Bronchial epithelial cell (primary cell): ENCODE results near the gene ZNF467. TPM values are rescaled to one million over a fixed set of nuclear protein-coding genes. Genes with fewer than 3 reads are reported as not detected.

Experiments used
- DNase-seq: peaks from one replicate; pipeline ENCODE4 v3.0.0-alpha.2; 2010; ENCODE audit warnings: low read depth
- FAIRE-seq: peaks from 2 replicates; lab custom pipeline; 2011; peaks lifted over from hg19 to GRCh38; lab: Jason Lieb, UNC
- H3K27me3 ChIP-seq: 2 replicates; pipeline ENCODE4 v1.5.1; 2011; ENCODE audit warnings: low read length; ENCODE audit not compliant: control insufficient read depth, insufficient read depth
- H3K36me3 ChIP-seq: 2 replicates; pipeline ENCODE4 v1.5.1; 2011; ENCODE audit warnings: low read length; ENCODE audit not compliant: control insufficient read depth, insufficient read depth
- H3K4me3 ChIP-seq: 2 replicates; pipeline ENCODE4 v1.5.1; 2011; ENCODE audit warnings: mild to moderate bottlenecking, low read depth, low read length, control low read depth
- total RNA-seq: library from RNA; depleted of rRNA; stranded (reverse); fragments of >200 nt; gene quantifications from 2 replicates; pipeline ENCODE4 v1.2.1, GENCODE V29; 2014
- TF ChIP-seq, protein P1 (sequence below): IDR thresholded peaks from 2 replicates; pipeline ENCODE4 v1.5.1; 2011; ENCODE audit warnings: mild to moderate bottlenecking, moderate library complexity, low read length, control low read depth, inconsistent platforms; ENCODE audit not compliant: insufficient read depth, severe bottlenecking

ZNF467 gene
- total RNA-seq, 1 donor from 2014 or later: 0.26 TPM

DNA sequence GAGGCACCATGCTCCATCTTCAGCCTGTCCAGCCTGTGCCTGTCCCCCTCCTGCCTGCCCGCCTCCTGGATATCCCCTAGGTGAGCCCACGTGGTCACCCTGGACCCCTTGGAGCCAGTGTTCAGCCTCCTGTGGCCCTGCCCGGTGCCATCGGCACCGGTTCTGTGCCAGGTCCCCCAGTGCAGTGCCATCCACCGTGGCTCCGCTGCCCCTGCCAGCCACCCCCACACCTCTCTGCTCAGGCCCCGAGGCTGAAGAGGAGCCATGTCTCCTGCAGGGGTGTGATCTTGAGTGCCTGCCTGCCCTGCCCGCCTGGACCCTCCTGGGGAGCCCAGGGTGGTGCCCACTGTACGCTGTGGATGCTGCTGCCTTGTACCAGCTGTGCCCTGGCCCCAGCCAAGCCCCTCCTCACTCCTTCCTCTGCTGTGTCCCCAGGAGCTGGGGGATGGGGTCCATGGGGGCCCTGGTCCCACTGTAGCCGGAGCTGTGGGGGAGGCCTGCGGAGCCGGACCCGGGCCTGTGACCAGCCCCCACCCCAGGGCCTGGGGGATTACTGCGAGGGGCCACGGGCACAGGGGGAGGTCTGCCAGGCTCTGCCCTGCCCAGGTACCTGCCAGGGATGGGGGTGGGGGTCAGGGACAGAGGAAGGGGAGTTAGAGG is 38.6 kb upstream of the ZNF467 start:
- DNase-seq (no peak), FAIRE-seq (no peak)
- TF ChIP-seq, protein P1, sequence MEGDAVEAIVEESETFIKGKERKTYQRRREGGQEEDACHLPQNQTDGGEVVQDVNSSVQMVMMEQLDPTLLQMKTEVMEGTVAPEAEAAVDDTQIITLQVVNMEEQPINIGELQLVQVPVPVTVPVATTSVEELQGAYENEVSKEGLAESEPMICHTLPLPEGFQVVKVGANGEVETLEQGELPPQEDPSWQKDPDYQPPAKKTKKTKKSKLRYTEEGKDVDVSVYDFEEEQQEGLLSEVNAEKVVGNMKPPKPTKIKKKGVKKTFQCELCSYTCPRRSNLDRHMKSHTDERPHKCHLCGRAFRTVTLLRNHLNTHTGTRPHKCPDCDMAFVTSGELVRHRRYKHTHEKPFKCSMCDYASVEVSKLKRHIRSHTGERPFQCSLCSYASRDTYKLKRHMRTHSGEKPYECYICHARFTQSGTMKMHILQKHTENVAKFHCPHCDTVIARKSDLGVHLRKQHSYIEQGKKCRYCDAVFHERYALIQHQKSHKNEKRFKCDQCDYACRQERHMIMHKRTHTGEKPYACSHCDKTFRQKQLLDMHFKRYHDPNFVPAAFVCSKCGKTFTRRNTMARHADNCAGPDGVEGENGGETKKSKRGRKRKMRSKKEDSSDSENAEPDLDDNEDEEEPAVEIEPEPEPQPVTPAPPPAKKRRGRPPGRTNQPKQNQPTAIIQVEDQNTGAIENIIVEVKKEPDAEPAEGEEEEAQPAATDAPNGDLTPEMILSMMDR: no peak
- Histone ChIP-seq H3K4me3 (no peak overlapping the region), H3K27me3 (no peaks in the 10 kb centered on the region), H3K36me3 (no peaks in the 10 kb centered on the region)

DNA sequence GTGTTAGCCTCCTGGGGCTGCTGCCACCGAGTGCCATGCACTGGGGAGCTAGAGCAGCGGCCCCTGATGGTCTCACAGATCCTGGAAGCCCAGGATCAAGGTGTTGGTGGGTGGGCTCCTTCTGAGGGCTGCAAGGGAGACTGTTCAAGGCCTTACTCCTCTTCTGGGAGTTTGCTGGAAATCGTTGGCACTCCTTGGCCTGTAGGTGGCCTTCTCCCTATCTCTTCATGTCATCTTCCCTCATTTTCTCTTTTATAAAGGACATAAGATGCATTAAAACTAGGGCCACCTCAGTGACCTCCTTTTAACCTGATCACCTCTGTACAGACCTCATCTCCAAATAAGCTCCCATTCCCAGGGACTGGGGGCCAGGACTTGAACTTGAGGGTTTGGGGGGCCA is 37.8 kb upstream of the ZNF467 start:
- DNase-seq (no peak), FAIRE-seq (no peak)
- no peaks in the 10 kb centered on the region for H3K36me3 ChIP-seq

DNA sequence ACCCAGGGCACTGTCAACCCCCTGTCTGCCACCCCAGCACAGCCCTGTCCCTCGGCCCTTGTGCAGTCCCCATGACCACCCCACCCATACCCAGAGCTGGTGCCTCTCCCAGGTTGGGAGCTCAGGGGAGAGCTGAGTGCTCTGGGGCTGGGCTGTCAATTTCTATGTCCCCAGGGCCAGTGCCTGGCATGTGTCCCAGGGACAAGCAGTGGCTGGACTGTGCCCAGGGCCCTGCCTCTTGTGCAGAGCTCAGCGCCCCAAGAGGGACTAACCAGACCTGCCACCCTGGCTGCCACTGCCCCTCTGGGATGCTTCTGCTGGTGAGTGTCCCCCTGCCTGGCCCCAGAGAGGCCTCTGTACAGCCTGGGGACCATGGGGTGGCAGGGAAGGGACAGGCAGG is 35.8 kb upstream of the ZNF467 start:
- TF ChIP-seq, protein P1: no peak
- Histone ChIP-seq H3K27me3 (no peaks in the 10 kb centered on the region), H3K4me3 (no peak overlapping the region), H3K36me3 (no peaks in the 10 kb centered on the region)
- FAIRE-seq (no peak), DNase-seq (no peak)

More for the DNA sequence above, 37.8 kb upstream of the ZNF467 start:
- Histone ChIP-seq H3K27me3 (no peaks in the 10 kb centered on the region), H3K4me3 (no peak overlapping the region)
- TF ChIP-seq, protein P1: peak; percentile 29

DNA sequence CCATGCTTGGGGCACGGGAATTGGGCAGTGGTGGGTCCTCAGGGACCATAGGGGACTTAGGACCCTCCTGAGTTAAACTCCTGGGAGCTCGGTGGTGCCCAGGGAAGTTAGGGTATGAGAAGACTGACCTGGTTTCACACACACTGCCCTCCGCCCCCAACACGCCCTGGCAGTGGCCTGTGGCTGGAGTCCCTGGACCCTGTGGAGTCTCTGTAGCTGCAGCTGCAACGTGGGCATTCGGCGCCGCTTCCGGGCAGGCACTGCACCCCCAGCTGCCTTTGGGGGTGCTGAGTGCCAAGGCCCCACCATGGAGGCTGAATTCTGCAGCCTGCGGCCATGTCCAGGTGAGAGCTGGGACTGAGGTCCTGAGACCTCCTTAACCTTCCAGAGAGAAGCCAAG is 34.9 kb upstream of the ZNF467 start:
- H3K27me3 ChIP-seq: no peaks in the 10 kb centered on the region
- FAIRE-seq (no peak), DNase-seq (no peak)
- TF ChIP-seq, protein P1: no peak
- H3K4me3 ChIP-seq: no peak overlapping the region
- no peaks in the 10 kb centered on the region for H3K36me3 ChIP-seq

DNA sequence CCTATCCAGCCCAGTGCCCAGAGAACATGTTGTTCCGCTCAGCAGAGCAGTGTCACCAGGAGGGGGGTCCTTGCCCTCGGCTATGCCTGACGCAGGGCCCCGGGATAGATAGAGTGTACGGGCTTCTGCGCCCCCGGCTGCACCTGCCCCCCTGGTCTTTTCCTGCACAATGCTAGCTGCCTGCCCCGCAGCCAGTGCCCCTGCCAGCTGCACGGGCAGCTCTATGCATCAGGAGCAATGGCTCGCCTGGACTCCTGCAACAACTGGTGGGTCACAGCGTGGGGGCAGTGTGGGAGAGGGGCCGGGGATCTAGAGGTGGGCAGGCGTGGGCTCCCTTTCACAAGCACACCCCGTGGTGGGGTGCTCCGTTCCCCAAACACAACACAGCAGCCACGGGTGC is 33.3 kb upstream of the ZNF467 start:
- H3K27me3 ChIP-seq: no peaks in the 10 kb centered on the region
- H3K4me3 ChIP-seq: no peak overlapping the region
- no peaks in the 10 kb centered on the region for H3K36me3 ChIP-seq
- DNase-seq (no peak), FAIRE-seq (no peak)
- TF ChIP-seq, protein P1: no peak

DNA sequence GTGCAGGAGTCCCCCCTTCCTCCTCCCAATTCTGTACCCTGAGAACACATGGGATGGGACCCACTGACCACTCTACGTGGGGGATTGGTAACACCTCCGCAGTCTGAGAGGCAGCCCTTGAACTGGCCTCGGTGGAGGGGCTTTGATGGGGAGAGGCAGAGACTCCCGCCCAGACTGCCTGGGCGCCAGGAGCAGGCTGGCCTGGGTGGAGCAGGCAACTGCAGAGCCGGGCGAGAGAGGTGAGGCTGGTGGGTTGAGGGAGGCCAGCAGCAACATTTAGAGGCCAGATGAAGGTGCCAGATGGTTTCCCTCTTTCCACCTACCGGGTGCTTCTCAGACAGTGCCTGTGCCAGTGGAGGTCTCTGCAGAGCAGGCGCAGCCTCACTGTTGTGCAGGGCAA is 30.7 kb upstream of the ZNF467 start:
- H3K27me3 ChIP-seq: no peaks in the 10 kb centered on the region
- TF ChIP-seq, protein P1: no peak
- DNase-seq (no peak), FAIRE-seq (no peak)
- no peaks in the 10 kb centered on the region for H3K36me3 ChIP-seq
- H3K4me3 ChIP-seq: no peak overlapping the region
